ENCODE data around the gene APELA.

DNA sequence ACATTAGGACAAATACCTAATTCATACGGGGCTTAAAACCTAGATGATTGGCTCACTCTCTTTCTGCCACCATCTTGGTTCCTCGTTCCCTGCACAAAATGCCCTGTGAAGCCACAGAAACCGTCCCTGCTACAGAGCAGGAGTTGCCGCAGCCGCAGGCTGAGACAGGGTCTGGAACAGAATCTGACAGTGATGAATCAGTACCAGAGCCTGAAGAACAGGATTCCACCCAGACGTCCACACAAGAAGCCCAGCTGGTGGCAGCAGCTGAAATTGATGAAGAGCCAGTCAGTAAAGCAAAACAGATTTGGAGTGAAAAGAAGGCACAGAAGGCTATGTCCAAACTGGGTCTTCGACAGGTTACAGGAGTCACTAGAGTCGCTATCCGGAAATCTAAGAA is 66.2 kb downstream of the APELA start:
- no peak for TF ChIP-seq EZH2 (IDR thresholded peaks at IDR 0.05; ENCODE audit: low read length, missing control alignments)
- TF ChIP-seq, protein P1, sequence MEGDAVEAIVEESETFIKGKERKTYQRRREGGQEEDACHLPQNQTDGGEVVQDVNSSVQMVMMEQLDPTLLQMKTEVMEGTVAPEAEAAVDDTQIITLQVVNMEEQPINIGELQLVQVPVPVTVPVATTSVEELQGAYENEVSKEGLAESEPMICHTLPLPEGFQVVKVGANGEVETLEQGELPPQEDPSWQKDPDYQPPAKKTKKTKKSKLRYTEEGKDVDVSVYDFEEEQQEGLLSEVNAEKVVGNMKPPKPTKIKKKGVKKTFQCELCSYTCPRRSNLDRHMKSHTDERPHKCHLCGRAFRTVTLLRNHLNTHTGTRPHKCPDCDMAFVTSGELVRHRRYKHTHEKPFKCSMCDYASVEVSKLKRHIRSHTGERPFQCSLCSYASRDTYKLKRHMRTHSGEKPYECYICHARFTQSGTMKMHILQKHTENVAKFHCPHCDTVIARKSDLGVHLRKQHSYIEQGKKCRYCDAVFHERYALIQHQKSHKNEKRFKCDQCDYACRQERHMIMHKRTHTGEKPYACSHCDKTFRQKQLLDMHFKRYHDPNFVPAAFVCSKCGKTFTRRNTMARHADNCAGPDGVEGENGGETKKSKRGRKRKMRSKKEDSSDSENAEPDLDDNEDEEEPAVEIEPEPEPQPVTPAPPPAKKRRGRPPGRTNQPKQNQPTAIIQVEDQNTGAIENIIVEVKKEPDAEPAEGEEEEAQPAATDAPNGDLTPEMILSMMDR (conservative IDR thresholded peaks at IDR 0.05 in 1 of 2, IDR thresholded peaks at IDR 0.05 in 1 of 2; ENCODE audit: low read depth in 1 of 2, low read length in 2 of 2), result no peak

Data from fibroblast of lung (primary cell).